Adrenal gland (tissue), 5 donors: Measurements from ENCODE around the gene PLK2.

Source experiments
- POLR2A ChIP-seq, 2 donors: fragments of 450-650 bp; IDR thresholded peaks; one replicate each; pipeline ENCODE4 v1.6.1; 2017; ENCODE audit warnings: antibody characterized with exemption in 2 of 2, mild to moderate bottlenecking in 2 of 2, moderate library complexity in 1 of 2
- TF ChIP-seq, protein P1 (sequence below), 6 experiments: fragments of 450-650 bp in 4 of 6; fragments of 200-600 bp in 2 of 6; sonication (generic) in 1 of 6; IDR thresholded peaks; 1 replicate in 5 of 6; 2 replicates in 1 of 6; pipeline versions ENCODE4 v1.5.1 to v1.8.0; 2016 to 2021; ENCODE audit warnings: antibody characterized with exemption in 6 of 6, mild to moderate bottlenecking in 2 of 6, moderate library complexity in 1 of 6
- donor health status: DM: no; HTN: no; CAD: no.

DNA sequence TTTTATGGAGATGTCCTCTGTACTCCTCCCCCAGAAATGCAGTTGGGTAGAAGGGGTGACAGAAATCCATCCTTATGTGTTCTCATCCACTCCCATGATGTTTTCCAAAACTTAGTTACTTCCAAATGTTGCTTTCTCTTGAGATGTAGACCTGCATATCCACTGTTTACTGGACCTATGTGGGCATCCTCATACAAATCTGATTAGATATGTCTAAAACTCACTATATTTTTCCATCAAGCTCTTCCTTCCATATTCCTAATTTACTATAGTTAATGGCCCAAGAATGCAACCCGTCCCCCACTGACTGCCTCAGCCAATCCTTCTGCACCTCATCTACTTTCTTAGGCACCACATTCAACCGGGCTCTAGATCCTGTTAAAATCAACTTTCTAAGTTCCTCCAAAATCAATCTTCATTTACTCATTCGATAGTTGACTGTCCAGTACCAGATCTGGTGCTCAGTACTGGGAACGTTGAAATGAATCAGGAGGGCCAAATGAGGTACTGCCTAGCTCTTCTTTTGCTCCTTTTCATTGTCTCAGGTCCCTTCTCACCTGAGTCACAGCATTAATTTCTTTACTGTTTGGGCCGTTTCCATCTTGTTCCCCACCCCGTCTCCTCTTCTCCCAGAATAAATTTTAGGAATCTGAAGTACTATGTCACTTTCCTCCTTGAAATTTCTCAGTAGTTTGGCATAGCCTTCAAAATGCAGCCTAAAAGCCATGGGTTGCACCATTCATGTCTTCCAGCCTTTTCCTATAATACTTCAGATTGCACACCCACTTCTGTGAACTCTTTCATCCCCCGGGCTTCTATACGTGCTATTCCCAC, 7.9 kb downstream of the PLK2 start:
- TF ChIP-seq, protein P1, sequence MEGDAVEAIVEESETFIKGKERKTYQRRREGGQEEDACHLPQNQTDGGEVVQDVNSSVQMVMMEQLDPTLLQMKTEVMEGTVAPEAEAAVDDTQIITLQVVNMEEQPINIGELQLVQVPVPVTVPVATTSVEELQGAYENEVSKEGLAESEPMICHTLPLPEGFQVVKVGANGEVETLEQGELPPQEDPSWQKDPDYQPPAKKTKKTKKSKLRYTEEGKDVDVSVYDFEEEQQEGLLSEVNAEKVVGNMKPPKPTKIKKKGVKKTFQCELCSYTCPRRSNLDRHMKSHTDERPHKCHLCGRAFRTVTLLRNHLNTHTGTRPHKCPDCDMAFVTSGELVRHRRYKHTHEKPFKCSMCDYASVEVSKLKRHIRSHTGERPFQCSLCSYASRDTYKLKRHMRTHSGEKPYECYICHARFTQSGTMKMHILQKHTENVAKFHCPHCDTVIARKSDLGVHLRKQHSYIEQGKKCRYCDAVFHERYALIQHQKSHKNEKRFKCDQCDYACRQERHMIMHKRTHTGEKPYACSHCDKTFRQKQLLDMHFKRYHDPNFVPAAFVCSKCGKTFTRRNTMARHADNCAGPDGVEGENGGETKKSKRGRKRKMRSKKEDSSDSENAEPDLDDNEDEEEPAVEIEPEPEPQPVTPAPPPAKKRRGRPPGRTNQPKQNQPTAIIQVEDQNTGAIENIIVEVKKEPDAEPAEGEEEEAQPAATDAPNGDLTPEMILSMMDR (IDR thresholded peaks at IDR 0.05): no peak
- no peak for TF ChIP-seq POLR2A (IDR thresholded peaks at IDR 0.05)
